ENCODE data around the gene CACNG1.

The CACNG1 gene

DNA sequence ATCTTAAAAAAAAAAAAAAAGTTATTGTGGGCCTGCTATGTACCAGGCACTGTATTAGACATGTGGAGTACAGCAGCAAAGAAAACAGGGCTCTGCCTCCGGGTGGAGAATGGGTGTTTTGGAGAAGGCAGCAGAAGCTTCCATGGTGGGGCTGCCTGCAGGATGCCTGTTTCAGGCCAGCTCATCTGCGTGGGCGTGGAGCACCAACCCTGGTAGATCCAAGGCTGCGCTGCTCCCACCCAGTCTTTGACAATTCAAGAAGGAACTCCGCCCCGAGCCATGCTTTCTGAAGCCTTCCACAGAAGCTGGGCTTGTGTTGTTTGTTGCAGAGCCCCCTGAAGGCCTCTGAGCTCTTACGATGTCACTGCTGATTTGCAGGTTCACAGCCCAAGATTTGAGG lies 23.2 kb upstream of the CACNG1 start:
- Histone ChIP-seq H3K27me3 (no peaks in the 10 kb centered on the region), H3K27ac (no peak overlapping the region), H3K4me1 (peaks cover 0 to 10% (median 6%) of the 10 kb centered on the region in 10 experiments; a peak in 9 of 20 replicates), H3K4me3 (no peak overlapping the region), H3K9ac (no peak overlapping the region), H3K9me3 (replicated peaks in 1 of 11) (no peaks in the 10 kb centered on the region), H3K4me2 (no peak overlapping the region; a peak in 1 of 22 replicates), H4K20me1 (no peaks in the 10 kb centered on the region), H3K36me3 (no peaks in the 10 kb centered on the region)
- TF ChIP-seq Cebpa-rat (IDR thresholded peaks at IDR 0.05), result no peak

DNA sequence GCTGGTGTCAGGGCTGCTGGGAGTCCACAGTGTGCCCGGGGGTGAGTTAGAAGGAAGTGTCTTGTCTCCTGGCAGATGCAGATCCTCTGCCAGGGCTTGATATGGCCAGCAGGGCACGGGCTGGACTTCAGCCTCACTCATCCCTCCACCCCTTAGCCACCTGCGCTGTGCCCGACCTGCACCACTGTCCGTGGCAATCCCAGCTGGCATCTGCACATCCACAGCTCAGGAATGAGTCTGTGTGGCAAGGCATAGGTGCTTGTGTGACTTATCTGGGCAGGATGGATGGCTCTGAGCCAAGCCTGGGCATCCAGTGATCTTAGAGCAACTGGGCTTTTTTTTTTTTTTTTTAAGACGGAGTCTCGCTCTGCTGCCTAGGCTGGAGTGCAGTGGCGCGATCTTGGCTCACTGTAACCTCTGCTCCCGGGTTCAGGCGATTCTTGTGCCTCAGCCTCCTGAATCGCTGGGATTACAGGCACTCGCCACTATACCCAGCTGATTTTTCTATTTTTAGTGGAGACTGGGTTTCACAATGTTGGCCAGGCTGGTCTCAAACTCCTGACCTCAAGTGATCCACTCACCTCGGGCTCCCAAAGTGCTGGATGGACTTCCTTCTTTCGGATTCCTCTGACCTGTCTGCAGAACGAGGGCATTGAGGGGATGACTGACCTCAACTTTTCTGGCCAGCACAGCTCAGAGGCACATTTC lies 22.5 kb upstream of the CACNG1 start:
- Histone ChIP-seq H3K4me3 (no peak overlapping the region), H4K20me1 (no peaks in the 10 kb centered on the region), H3K4me1 (peaks cover 0 to 10% (median 6%) of the 10 kb centered on the region in 10 experiments; a peak in 9 of 20 replicates), H3K27me3 (no peaks in the 10 kb centered on the region), H3K9ac (no peak overlapping the region), H3K36me3 (no peaks in the 10 kb centered on the region), H3K27ac (no peak overlapping the region), H3K4me2 (no peak overlapping the region), H3K9me3 (replicated peaks in 1 of 11) (no peaks in the 10 kb centered on the region)
- no peak for TF ChIP-seq Cebpa-rat (IDR thresholded peaks at IDR 0.05)

DNA sequence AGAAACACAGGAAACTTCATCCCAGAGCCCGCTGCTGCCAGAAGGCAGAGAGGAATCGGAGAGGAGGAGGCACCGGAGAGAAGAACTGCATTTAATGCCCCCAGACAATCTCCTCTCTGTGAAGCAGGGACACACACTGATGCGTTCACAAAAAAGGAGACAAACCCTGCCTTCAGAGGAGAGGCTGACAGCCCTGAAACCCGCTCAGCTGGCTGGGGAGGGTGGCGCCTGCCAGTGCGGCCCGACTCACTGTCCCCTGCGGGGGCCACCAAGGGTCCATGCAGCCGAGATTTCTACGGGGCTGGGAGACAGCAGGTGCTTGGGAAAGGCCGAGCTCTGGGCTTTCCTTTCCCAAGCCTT lies 21.9 kb upstream of the CACNG1 start:
- Histone ChIP-seq H3K27ac (no peak overlapping the region), H3K4me3 (no peak overlapping the region), H3K4me1 (peaks cover 0 to 10% (median 6%) of the 10 kb centered on the region in 10 experiments; a peak in 9 of 20 replicates), H3K27me3 (no peaks in the 10 kb centered on the region), H3K36me3 (no peaks in the 10 kb centered on the region), H3K9ac (no peak overlapping the region), H4K20me1 (no peaks in the 10 kb centered on the region), H3K4me2 (no peak overlapping the region), H3K9me3 (replicated peaks in 1 of 11) (no peaks in the 10 kb centered on the region)
- no peak for TF ChIP-seq Cebpa-rat (IDR thresholded peaks at IDR 0.05)

- Histone ChIP-seq H3K4me2 (no peak overlapping the region), H3K9ac (no peak overlapping the region), H3K27me3 (no peaks in the 10 kb centered on the region), H3K9me3 (replicated peaks in 1 of 11) (no peaks in the 10 kb centered on the region), H3K27ac (no peak overlapping the region), H3K4me3 (no peak overlapping the region), H4K20me1 (no peaks in the 10 kb centered on the region), H3K4me1 (peaks cover 0 to 9% (median 0%) of the 10 kb centered on the region in 10 experiments; a peak in 4 of 20 replicates), H3K36me3 (no peaks in the 10 kb centered on the region)
- TF ChIP-seq Cebpa-rat (IDR thresholded peaks at IDR 0.05), result no peak
These were observed 19.6 kb upstream of the CACNG1 start for GRCh38 chr17:67024736-67025135.

DNA sequence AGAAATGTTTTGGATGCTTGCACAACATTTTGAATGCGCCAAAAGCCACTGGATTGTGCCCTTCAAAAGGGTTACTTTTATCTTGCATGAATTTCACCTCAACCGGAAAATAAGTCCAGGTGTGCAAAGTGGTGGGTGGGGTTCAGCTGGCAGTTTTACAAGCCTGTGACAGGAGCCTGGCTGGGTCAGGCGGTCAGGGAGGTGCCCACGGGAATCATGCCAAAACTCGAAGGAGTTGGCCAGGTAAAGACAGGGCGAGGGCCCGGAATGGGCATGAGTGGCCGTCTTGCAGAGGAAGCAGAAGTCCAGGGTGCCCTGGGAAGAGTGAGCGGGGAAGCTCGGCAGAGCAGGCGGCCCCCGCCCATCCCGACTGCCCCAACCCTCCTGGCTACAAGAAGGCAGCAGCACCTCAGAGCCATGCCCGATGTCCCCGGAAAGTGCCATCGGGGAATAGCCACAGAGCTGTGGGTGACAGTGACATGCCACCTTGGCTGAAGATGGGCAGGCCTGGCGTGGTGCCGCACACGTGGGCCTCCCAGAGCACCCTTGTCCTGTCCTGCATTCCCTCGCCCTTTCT lies 19.1 kb upstream of the CACNG1 start:
- H3K9ac ChIP-seq, result no peak overlapping the region
- no peaks in the 10 kb centered on the region for H4K20me1 ChIP-seq
- TF ChIP-seq Cebpa-rat (IDR thresholded peaks at IDR 0.05), result no peak
- peaks cover 0 to 9% (median 0%) of the 10 kb centered on the region in 10 experiments; a peak in 4 of 20 replicates for H3K4me1 ChIP-seq
- H3K36me3 ChIP-seq, result no peaks in the 10 kb centered on the region
- H3K27ac ChIP-seq, result no peak overlapping the region
- no peaks in the 10 kb centered on the region for H3K9me3 ChIP-seq (replicated peaks in 1 of 11)
- no peak overlapping the region for H3K4me2 ChIP-seq
- no peaks in the 10 kb centered on the region for H3K27me3 ChIP-seq
- no peak overlapping the region for H3K4me3 ChIP-seq

DNA sequence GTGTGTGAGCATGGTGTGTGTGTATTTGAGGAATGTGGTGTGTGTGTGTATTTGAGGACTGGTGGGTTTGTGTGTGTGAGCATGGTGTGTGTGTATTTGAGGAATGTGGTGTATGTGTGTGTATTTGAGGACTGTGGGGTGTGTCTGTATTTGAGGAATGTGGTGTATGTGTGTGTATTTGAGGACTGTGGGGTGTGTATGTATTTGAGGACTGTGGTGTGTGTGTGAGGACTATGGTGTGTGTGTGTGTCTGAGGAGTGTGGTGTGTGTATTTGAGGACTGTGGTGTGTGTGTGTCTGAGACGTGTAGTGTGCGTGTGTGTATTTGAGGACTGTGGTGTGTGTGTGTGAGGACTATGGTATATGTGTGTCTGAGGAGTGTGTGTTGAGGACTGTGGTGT lies 18.0 kb upstream of the CACNG1 start:
- no peak for TF ChIP-seq Cebpa-rat (IDR thresholded peaks at IDR 0.05)
- peaks cover 0 to 5% (median 0%) of the 10 kb centered on the region in 10 experiments; a peak in 4 of 20 replicates for H3K4me1 ChIP-seq
- no peaks in the 10 kb centered on the region for H4K20me1 ChIP-seq
- no peak overlapping the region for H3K9ac ChIP-seq
- H3K4me2 ChIP-seq, result no peak overlapping the region
- H3K4me3 ChIP-seq, result no peak overlapping the region
- no peaks in the 10 kb centered on the region for H3K27me3 ChIP-seq
- no peaks in the 10 kb centered on the region for H3K36me3 ChIP-seq
- no peaks in the 10 kb centered on the region for H3K9me3 ChIP-seq (replicated peaks in 1 of 11)
- H3K27ac ChIP-seq, result no peak overlapping the region

DNA sequence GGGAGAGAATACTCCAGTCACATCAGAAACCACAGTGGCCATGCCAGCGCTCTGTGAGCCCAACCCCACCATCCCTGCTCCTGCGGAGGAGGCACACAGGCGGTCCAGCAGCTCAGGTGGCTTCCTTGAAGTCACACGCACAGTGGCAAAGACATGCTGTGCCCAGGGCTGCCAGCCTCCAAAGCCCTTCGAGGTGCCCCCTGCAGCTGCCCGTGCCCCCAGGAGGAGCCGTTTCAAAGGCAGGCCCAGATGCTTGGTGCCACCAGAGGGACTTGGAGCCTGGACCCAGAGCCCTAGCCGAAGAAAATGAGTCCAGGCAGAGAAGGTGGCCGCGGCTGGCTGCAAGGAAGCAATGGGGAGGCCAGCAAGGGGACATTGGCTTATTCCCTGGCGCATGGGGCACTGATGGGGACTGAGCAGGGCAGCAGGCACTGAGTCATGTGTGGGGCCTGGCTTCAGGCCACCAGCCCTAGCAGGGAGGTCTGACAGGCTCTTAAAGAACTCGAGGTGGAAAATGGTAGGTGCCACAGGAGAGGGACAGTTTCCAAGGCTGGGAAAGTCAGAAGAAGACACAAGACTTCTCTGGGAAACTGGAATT lies 17.2 kb upstream of the CACNG1 start:
- Histone ChIP-seq H3K9me3 (replicated peaks in 1 of 11) (no peaks in the 10 kb centered on the region), H3K27ac (no peak overlapping the region), H3K4me1 (peaks cover 0 to 5% (median 0%) of the 10 kb centered on the region in 10 experiments; a peak in 3 of 20 replicates), H3K36me3 (no peaks in the 10 kb centered on the region), H3K4me2 (no peak overlapping the region), H3K4me3 (no peak overlapping the region), H3K9ac (no peak overlapping the region), H4K20me1 (no peaks in the 10 kb centered on the region), H3K27me3 (no peaks in the 10 kb centered on the region)
- TF ChIP-seq Cebpa-rat (IDR thresholded peaks at IDR 0.05), result no peak

GRCh38 chr17:67030641-67031040 lies 13.7 kb upstream of the CACNG1 start:
- Histone ChIP-seq H3K27ac (no peak overlapping the region), H3K9me3 (replicated peaks in 1 of 11) (no peaks in the 10 kb centered on the region), H4K20me1 (no peaks in the 10 kb centered on the region), H3K4me1 (peaks cover 0 to 11% (median 0%) of the 10 kb centered on the region in 10 experiments; a peak in 3 of 20 replicates), H3K4me2 (no peak overlapping the region), H3K36me3 (no peaks in the 10 kb centered on the region), H3K27me3 (no peaks in the 10 kb centered on the region), H3K4me3 (no peak overlapping the region), H3K9ac (no peak overlapping the region)
- no peak for TF ChIP-seq Cebpa-rat (IDR thresholded peaks at IDR 0.05)

DNA sequence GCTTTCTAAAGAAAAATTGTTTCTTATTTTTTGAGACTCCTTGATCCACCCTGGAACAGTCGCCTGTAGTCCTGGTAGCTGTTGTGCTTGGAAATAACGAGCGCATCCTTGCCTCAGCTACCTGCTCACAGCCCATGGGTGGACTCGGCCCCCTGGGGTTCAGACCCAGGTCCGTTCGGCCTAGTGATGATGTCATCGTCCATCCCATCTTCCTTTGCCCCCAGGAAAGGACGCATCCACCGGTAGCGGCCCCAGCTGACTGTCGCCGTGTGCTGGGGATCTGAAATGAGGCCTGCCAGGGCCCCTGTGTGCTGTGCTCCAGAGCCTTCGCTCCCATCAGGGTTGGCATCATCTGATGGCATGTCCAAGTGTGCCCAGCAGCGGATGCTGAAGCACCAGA lies 12.0 kb upstream of the CACNG1 start:
- H3K4me3 ChIP-seq, result no peak overlapping the region
- no peaks in the 10 kb centered on the region for H3K27me3 ChIP-seq
- H3K4me2 ChIP-seq, result peak overlapping the region in 2 of 11 experiments; percentile 7 to 12; a peak in 3 of 22 replicates
- H3K9me3 ChIP-seq (replicated peaks in 1 of 11), result peaks cover 0 to 7% (median 0%) of the 10 kb centered on the region in 11 experiments; a peak in 1 of 22 replicates
- peaks cover 0 to 11% (median 0%) of the 10 kb centered on the region in 10 experiments; a peak in 3 of 20 replicates for H3K4me1 ChIP-seq
- no peak for TF ChIP-seq Cebpa-rat (IDR thresholded peaks at IDR 0.05)
- no peaks in the 10 kb centered on the region for H3K36me3 ChIP-seq
- no peak overlapping the region for H3K9ac ChIP-seq
- no peak overlapping the region for H3K27ac ChIP-seq
- no peaks in the 10 kb centered on the region for H4K20me1 ChIP-seq

Measured in BLaER1 treated with 17β-estradiol and CSF1 and Interleukin-3, amounts not matched to agents 10 nM and 100 nM (cell line).